ENCODE results near the gene LDLRAD3.

DNA sequence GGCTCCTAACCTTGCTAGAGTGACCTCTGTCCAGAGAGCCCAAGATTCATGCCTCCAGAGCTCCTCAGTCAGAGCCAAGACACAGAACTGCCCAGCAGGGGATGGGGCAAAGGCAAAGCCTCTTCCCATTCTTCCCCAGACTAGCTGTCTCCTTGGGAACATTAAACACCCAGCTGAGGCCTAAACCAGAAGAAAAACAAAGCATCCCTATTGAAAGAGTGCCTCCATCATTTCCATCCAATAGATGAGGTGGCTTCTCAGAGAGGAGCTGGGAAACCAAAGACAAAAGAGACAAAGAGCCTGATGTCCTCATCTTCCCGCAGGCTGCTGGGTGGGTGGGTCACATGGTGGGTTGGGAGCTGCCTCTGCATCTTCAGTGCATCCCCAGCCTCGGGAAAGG, 308.0 kb downstream of the LDLRAD3 start:
- no peak for TF ChIP-seq POLR2A (IDR thresholded peaks at IDR 0.05)
- TF ChIP-seq, protein P1, sequence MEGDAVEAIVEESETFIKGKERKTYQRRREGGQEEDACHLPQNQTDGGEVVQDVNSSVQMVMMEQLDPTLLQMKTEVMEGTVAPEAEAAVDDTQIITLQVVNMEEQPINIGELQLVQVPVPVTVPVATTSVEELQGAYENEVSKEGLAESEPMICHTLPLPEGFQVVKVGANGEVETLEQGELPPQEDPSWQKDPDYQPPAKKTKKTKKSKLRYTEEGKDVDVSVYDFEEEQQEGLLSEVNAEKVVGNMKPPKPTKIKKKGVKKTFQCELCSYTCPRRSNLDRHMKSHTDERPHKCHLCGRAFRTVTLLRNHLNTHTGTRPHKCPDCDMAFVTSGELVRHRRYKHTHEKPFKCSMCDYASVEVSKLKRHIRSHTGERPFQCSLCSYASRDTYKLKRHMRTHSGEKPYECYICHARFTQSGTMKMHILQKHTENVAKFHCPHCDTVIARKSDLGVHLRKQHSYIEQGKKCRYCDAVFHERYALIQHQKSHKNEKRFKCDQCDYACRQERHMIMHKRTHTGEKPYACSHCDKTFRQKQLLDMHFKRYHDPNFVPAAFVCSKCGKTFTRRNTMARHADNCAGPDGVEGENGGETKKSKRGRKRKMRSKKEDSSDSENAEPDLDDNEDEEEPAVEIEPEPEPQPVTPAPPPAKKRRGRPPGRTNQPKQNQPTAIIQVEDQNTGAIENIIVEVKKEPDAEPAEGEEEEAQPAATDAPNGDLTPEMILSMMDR (IDR thresholded peaks at IDR 0.05 in 8 of 11, conservative IDR thresholded peaks at IDR 0.05 in 3 of 11) = no peak

Data from spleen (tissue), 7 donors.